KMS-11 (cell line): Measurements from ENCODE around the gene MACROD2.

ENCODE experiments used
- H2AFZ ChIP-seq: fragments of 200-600 bp; sonication (generic); 2 replicates; pipeline ENCODE4 v1.6.1; 2016; ENCODE audit warnings: antibody characterized with exemption, mixed run types, low read depth
- H3K27ac ChIP-seq: fragments of 200-600 bp; sonication (generic); 2 replicates; pipeline ENCODE4 v1.6.1; 2016; ENCODE audit warnings: mild to moderate bottlenecking, mixed run types
- H3K27me3 ChIP-seq: fragments of 200-600 bp; sonication (generic); 2 replicates; pipeline ENCODE4 v1.6.1; 2017; ENCODE audit warnings: mild to moderate bottlenecking, low read depth, mixed run types, moderate library complexity; ENCODE audit not compliant: insufficient read depth
- H3K36me3 ChIP-seq: fragments of 200-600 bp; sonication (generic); 2 replicates; pipeline ENCODE4 v1.6.1; 2017; ENCODE audit warnings: mild to moderate bottlenecking, mixed run types; ENCODE audit not compliant: insufficient read depth
- H3K4me1 ChIP-seq: fragments of 200-600 bp; sonication (generic); 2 replicates; pipeline ENCODE4 v1.6.1; 2016; ENCODE audit warnings: mild to moderate bottlenecking, low read depth, mixed run types; ENCODE audit not compliant: poor library complexity, severe bottlenecking
- H3K4me2 ChIP-seq: fragments of 200-600 bp; sonication (generic); 2 replicates; pipeline ENCODE4 v1.7.0; 2016; ENCODE audit warnings: mild to moderate bottlenecking, mixed run types
- H3K4me3 ChIP-seq: fragments of 200-600 bp; sonication (generic); IDR thresholded peaks from 2 replicates; pipeline ENCODE4 v1.6.1; 2017; ENCODE audit warnings: low read depth, low read length, mixed read lengths; ENCODE audit not compliant: insufficient read depth
- H3K79me2 ChIP-seq: fragments of 200-600 bp; sonication (generic); 2 replicates; pipeline ENCODE4 v1.6.1; 2016; ENCODE audit warnings: low read depth, mixed run types; ENCODE audit not compliant: insufficient read depth
- H3K9ac ChIP-seq: fragments of 200-600 bp; sonication (generic); 2 replicates; pipeline ENCODE4 v1.6.1; 2016; ENCODE audit warnings: mild to moderate bottlenecking, mixed run types
- H4K20me1 ChIP-seq: fragments of 200-600 bp; sonication (generic); 2 replicates; pipeline ENCODE4 v1.6.1; 2016; ENCODE audit warnings: mild to moderate bottlenecking, mixed run types; ENCODE audit not compliant: insufficient read depth
- CTCF ChIP-seq: fragments of 200-600 bp; sonication (generic); conservative IDR thresholded peaks from 2 replicates; pipeline ENCODE4 v1.6.1; 2017; ENCODE audit warnings: low read depth, mild to moderate bottlenecking, antibody characterized with exemption, low read length, moderate library complexity, mixed read lengths

MACROD2 gene

GRCh38 chr20:15658295-15658694 lies 1663.0 kb downstream of the MACROD2 start:
- H3K36me3 ChIP-seq = no peaks in the 10 kb centered on the region
- H2AFZ ChIP-seq = no peak overlapping the region
- no peaks in the 10 kb centered on the region for H3K79me2 ChIP-seq
- H3K9ac ChIP-seq = no peak overlapping the region
- H3K4me3 ChIP-seq = no peak overlapping the region
- H3K4me1 ChIP-seq = no peaks in the 10 kb centered on the region
- H3K4me2 ChIP-seq = no peak overlapping the region
- H4K20me1 ChIP-seq = no peaks in the 10 kb centered on the region
- no peaks in the 10 kb centered on the region for H3K27me3 ChIP-seq
- no peak for TF ChIP-seq CTCF
- no peak overlapping the region for H3K27ac ChIP-seq

GRCh38 chr20:15673206-15673605 lies 1677.9 kb downstream of the MACROD2 start:
- Histone ChIP-seq H3K27ac (no peak overlapping the region), H3K79me2 (no peaks in the 10 kb centered on the region), H3K4me2 (no peak overlapping the region), H3K27me3 (no peaks in the 10 kb centered on the region), H3K36me3 (no peaks in the 10 kb centered on the region), H3K4me3 (no peak overlapping the region), H2AFZ (no peak overlapping the region), H4K20me1 (no peaks in the 10 kb centered on the region), H3K9ac (no peak overlapping the region), H3K4me1 (no peaks in the 10 kb centered on the region)
- TF ChIP-seq CTCF = no peak

- Histone ChIP-seq H3K27ac (no peak overlapping the region), H3K9ac (no peak overlapping the region), H3K79me2 (no peaks in the 10 kb centered on the region), H3K4me2 (no peak overlapping the region), H3K4me3 (no peak overlapping the region), H2AFZ (no peak overlapping the region), H3K36me3 (no peaks in the 10 kb centered on the region), H3K4me1 (no peaks in the 10 kb centered on the region), H3K27me3 (no peaks in the 10 kb centered on the region), H4K20me1 (no peaks in the 10 kb centered on the region)
- TF ChIP-seq CTCF = no peak
Observed at GRCh38 chr20:15674253-15675060, 1679.1 kb downstream of the MACROD2 start.

- no peak for TF ChIP-seq CTCF
- Histone ChIP-seq H3K79me2 (no peaks in the 10 kb centered on the region), H3K36me3 (no peaks in the 10 kb centered on the region), H3K9ac (no peak overlapping the region), H3K27ac (no peak overlapping the region), H4K20me1 (no peaks in the 10 kb centered on the region), H2AFZ (no peak overlapping the region), H3K4me1 (no peaks in the 10 kb centered on the region), H3K4me2 (no peak overlapping the region), H3K4me3 (no peak overlapping the region), H3K27me3 (no peaks in the 10 kb centered on the region)
Observed at GRCh38 chr20:15675061-15675514, 1679.8 kb downstream of the MACROD2 start.
